LNCaP clone FGC (cell line): ENCODE measurements around the gene MMP23B.

Experiments used
- DNase-seq: peaks from one replicate; pipeline ENCODE4 v3.0.0-alpha.2; 2011; ENCODE audit warnings: low read depth
- H3K4me3 ChIP-seq: 2 replicates; pipeline ENCODE4 v1.5.1; 2011; ENCODE audit warnings: mild to moderate bottlenecking, low read depth, low read length, control low read depth
- TF ChIP-seq, protein P1 (sequence below): IDR thresholded peaks from 2 replicates; pipeline ENCODE4 v1.5.1; 2012; ENCODE audit warnings: mild to moderate bottlenecking; ENCODE audit not compliant: control insufficient read depth, insufficient read depth; ENCODE audit errors: extremely low read depth

The MMP23B gene

DNA sequence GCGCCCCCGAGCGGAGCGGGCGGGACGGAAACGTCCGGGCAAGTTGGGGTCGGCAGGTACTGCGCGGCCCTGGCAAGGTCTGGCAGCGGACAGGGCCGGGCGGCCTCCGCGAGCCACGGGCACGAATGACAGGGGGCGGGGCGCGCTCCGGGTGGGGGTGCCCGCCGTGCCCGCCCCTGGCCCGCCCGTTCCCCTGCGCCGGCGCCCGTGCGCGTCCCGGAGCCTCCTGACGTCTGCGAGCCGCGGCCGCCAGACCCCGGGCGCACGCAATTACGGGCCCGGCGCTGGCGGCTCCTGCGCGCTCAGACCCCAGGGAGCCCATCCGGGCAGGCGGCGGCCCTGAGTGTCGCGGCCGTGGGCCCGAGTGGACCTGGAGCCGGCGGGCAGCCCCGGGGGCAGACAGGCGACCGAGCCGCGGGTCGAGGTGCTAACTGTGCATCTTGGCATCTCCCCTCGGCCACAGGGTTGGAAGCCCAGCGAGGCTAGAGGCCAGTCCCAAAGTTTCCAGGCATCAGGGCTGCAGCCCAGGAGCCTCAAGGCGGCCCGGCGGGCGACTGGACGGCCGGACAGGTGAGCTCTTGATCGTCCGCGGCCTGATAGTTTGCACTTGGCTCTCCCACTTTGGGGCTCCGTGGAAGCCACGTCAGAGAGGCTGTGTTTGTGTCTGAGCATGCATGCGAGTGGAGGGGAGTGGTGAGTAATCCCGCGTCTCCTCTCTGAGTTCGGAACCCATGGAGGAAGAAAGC is 15.8 kb upstream of the MMP23B start:
- no peak for DNase-seq
- H3K4me3 ChIP-seq = peak overlapping the region; percentile 90
- TF ChIP-seq, protein P1, sequence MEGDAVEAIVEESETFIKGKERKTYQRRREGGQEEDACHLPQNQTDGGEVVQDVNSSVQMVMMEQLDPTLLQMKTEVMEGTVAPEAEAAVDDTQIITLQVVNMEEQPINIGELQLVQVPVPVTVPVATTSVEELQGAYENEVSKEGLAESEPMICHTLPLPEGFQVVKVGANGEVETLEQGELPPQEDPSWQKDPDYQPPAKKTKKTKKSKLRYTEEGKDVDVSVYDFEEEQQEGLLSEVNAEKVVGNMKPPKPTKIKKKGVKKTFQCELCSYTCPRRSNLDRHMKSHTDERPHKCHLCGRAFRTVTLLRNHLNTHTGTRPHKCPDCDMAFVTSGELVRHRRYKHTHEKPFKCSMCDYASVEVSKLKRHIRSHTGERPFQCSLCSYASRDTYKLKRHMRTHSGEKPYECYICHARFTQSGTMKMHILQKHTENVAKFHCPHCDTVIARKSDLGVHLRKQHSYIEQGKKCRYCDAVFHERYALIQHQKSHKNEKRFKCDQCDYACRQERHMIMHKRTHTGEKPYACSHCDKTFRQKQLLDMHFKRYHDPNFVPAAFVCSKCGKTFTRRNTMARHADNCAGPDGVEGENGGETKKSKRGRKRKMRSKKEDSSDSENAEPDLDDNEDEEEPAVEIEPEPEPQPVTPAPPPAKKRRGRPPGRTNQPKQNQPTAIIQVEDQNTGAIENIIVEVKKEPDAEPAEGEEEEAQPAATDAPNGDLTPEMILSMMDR = no peak

- TF ChIP-seq, protein P1 = no peak
- no peak for DNase-seq
- H3K4me3 ChIP-seq = peak overlapping the region; percentile 90
Measured at GRCh38 chr1:1616838-1617237, 15.1 kb upstream of the MMP23B start.

GRCh38 chr1:1617516-1617915 is 14.5 kb upstream of the MMP23B start:
- TF ChIP-seq, protein P1 = no peak
- no peak for DNase-seq
- H3K4me3 ChIP-seq = no peak overlapping the region

DNA sequence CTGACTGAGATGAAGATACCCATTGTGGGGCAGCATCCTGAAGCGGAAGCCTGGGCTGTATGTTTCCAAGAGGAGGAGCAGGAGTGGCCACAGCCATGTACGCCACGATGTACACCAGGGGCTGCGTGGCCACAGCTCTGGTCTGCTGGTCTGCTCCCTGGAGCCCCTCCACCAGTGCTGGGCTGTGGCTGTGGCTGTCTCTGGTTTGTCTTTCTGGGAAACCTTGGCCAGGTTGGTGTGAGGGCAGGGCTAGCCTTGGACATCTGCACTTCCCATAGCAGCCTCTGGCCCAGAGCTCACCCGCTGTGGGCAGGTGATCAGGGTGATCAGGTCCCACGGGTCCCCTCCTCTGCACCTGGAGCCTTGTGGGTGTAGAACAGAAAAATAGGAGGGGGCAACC is 14.0 kb upstream of the MMP23B start:
- DNase-seq = no peak
- TF ChIP-seq, protein P1 = no peak
- H3K4me3 ChIP-seq = no peak overlapping the region

GRCh38 chr1:1618396-1619068 is 13.4 kb upstream of the MMP23B start:
- H3K4me3 ChIP-seq = no peak overlapping the region
- TF ChIP-seq, protein P1 = no peak
- DNase-seq = no peak

GRCh38 chr1:1619917-1620361 is 12.0 kb upstream of the MMP23B start:
- no peak for DNase-seq
- TF ChIP-seq, protein P1 = no peak

More at GRCh38 chr1:1619917-1620361, 12.0 kb upstream of the MMP23B start:
- H3K4me3 ChIP-seq = no peak overlapping the region
